Stimulated activated CD4-positive, alpha-beta T cell treated with anti-CD3 and anti-CD28 coated beads, TNF-alpha, amount 100 ng/mL, for 48 hours (primary cell): ENCODE results near the gene SLC35E1.
"Not testable (repeated sequence)": the region's sequence is repeated elsewhere in the genome, so short reads cannot be mapped to it uniquely, and the experiment has no call there.

ENCODE experiments used
- DNase-seq, 3 donors: peaks; one replicate each; pipeline ENCODE4 v3.0.0-alpha.2; 2020; ENCODE audit warnings: low read depth in 3 of 3

The SLC35E1 gene

DNA sequence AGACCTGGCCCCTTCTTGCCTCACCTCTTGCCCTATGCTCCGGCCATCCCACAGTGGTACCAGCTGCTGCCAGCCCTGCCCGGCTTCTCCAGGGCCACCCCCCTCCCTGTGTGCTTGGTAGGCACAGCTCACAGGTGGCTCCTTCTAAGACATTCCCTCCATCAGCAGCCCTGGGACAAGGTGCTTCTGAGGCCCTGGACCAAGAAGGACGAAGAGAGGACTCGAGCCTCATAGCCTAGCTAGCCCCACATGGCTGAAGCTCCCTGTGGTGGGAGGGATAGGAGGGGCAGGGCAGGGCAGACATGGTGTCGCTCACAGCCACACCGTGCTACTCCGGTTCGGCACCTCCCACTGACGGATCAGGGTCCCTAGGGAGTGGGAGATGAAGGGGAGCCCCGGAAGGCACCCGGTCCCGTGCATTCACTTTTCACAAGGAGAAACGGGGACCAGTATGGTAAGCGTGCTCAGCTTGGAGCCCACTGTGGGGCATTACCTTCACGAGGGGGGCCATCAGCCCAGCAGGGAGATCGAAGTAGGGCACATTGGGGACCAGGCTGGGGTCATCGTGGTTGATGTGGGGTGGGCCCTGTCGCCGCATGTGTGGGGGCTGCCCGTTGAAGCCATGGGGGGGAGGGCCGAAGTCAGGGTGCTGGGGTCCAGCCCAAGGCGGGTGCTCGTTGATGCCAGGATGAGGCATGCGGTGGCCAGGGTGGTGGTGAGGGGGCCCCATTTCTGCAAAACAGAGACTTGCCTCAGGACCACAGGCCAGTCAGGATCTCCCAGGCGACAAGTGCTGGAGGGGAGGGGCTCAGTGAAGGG lies 49.4 kb downstream of the SLC35E1 start:
- no peak for DNase-seq

DNA sequence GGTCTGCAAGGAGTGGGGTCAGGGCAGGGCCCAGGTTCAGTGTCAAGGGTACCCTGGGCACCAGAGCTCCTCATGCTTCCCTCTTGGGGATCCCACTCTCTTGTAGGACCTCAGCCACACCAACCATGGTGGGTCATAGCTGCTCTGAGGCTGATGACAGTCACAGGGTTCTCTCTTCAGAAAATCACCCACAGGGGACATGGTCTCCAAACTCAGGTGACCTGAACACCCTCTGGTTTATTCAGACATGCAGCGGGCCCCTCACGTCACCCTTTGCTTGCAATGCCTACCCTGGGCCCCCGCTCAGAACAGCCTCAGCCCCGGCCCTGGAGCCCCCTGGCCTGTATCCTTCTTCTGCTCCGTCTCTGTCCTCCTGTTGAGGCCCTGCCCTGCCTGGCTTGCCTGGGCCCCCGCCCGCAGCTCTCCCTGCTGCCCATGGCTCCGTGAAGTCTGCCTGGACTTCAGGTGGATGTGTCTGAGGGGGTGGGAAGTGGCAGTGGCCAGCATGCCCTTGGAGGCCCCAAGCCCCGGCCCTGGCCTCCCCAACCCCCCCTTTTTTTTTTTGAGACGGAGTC lies 50.4 kb downstream of the SLC35E1 start:
- DNase-seq: no peak

DNA sequence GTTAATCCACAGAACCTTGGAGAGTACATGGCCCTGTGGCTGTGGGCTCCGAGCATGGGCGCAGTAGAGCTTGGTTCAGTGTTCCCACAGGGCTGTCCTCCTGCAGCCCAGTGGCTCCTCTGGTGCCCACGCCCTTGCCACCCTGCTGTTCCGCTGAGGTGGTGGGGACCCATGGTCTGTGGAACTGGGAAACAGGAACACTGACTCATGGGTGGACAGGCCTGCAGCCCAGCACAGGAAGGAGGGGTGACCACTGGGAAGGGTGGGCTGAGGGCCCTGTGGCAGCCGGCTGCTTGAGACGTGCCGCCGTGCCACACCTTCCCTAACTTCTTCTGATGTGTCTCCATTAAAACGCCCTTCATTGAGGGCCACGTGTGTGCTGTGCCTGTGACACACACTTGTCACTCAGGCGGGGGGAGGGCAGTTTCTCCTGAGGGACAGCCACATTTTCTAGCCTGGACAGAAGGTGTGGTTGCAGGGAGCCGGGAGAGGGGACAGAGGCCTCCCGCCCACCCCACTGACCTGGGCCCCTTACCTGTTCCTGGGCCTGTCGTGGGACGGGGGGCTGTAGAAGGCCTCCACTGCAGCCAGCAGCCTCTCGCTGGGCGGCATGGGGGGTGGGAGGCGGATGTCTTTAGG lies 51.1 kb downstream of the SLC35E1 start:
- no peak for DNase-seq

DNA sequence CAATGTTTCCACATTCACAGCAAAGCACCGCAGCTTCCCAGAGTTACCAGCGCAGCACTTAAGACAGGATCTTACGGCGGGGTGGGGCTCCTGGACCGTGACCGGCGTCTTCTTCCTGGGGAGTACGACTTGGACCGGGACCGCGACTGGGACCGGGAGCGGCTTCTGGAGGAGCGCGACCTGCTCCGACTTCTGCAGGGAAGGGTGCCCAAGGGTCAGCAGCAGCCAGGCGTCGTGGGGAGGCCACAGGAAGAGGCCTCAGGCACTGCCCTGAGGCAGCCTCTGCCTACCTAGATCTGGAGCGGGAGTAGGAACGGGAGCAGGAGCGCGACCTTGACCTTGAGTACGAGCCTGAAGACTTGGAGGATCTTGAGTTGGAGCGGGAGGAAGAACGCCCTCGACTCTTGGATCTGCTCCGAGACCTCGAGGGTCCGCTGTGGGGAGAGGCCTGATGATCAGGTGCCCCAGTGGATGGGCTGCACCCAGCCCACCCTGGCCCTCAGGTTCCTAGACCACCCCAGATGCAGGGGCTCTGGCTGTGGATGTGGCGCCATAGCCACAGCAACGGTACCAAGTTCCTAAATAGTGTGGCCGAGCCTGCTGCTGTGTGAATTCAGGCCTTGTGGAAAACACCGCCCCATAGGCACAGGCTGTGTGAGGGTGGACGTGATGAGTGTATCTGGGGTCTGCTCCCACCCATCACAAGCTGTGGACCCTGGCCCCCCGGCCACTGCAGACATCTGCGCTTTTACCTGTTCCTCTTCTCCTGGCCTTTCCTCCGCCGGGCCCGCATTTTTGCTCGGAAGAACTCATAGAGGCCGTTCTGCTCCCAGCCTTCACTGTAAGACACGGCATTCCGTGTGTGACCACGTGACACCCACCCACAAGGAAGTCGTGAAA lies 51.9 kb downstream of the SLC35E1 start:
- DNase-seq: no peak

DNA sequence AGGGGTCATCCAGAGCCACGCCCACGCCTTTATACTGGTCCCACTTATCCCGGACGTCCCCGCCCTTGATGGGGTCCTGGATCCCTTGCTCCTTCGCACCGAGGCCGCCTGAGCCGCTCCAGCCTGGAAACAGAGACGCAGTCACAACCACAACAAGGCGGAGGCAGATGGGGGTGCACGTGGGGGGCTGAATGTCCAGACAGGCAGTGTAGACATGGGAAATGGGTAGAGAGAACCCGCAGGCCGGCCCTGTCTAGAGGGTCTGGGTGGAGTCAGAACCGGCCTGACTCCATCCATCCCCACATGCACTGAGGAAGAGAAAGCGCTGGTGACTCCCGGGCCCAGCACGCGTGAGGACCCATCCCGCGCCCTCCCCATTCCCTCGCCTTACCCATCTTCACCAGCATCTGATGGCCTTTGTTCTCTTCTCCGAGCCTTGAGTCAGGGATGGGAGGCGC lies 53.0 kb downstream of the SLC35E1 start:
- DNase-seq: no peak

DNA sequence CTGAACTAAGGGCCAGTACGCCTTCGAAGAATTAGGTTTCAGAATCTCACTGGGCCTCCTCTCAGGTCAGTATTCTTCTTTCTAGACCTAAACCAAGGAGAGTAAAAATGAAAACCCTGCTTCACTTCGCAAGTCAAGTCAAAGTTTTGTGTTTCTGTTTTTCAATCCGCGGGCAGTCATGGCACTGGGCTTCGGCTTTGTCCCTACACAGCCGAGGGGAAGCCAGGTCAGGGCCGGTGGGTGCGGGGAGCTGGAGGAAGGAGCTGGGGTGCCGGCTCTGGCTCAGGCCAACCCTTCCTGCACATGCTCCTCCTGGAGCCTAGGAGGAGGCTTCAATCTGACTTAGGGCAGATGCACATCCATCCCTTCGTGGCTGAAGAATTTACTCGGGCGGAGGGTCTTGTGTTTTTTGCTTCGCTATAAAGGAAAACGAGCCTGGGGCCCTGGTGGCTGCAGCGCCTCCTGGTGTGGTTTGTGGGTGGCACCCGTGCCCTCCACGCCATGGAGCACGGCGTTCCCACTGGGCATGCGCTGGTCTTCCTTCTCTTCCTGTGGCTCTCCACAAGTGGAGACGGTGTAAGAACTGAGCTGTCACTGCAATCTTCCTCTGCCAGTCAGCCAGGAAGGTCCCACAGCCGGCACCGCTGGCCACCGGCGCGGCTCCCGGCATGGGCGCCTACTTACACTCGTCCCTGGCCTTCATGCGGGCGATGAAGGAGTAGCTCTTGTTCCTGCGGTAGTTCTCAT lies 53.6 kb downstream of the SLC35E1 start:
- DNase-seq: no peak

DNA sequence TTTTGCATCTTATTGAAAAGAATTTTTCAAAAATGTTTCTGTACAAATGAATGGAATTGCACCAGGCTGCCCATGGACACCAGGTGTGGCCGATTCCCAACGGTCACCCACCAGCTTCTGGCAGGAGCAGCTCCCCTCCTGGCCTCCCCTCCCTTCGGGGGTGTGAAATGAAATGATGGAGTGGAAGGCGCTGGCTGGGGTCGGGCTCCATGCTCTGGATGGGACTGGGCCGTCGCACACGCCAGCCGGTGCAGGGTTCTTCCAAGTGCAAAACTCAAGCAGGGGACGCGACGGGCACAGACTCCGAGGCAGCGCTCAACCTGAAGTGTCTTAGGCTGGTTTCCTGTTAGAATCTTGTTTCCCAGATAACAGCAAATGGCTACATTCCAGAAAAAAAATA lies 54.2 kb downstream of the SLC35E1 start:
- DNase-seq: no peak

DNA sequence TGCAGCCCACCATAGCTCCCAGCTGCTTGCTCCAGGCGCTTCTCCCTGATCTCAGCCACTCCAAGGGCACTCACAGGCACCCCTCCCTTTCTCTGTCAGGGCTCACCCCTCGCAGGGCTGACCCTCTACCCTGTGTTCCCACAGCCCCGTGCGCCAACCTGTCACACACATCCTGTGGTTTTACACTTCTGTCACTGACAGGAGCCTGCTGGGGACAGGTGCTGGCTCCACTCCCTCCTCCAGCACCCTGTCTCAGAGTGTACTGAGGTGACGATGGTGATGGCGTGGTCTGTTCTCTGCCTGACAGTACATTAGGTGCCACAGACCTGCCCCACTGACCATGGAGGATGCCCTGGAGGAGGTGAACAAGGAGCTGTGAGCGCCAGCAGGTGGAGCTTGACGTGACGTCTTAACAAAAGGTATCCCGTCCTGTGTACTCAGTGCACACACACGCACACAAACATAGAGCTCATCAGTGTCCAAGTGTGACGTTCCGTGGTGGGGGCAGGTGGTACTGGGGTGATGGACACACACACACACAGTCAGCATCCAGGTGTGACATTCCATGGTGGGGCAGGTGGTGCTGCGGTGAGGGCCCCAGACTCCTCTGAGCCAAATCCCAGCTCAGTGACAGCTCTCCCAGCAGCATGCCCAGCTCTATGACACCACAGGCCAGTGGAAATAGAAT lies 55.1 kb downstream of the SLC35E1 start:
- no peak for DNase-seq

DNA sequence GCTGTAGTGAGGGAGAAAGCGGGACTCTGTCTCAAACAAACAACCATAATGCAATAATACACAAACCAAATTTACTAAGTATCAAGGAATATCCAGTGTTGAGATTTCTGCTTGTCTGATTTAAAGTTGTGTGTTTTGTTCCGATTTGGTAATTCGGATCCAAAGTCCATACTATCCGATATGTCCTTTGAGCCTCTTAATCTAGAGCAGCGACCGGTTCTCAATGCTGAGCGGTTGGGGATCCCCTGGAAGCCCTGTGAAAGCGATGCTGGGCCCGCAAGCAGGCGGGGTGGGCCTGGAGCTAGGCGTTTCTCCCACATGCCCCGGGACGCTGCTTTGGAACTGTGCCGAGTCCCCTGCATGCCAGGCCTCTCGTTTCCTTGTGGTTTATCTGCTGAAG lies 55.8 kb downstream of the SLC35E1 start:
- no peak for DNase-seq

DNA sequence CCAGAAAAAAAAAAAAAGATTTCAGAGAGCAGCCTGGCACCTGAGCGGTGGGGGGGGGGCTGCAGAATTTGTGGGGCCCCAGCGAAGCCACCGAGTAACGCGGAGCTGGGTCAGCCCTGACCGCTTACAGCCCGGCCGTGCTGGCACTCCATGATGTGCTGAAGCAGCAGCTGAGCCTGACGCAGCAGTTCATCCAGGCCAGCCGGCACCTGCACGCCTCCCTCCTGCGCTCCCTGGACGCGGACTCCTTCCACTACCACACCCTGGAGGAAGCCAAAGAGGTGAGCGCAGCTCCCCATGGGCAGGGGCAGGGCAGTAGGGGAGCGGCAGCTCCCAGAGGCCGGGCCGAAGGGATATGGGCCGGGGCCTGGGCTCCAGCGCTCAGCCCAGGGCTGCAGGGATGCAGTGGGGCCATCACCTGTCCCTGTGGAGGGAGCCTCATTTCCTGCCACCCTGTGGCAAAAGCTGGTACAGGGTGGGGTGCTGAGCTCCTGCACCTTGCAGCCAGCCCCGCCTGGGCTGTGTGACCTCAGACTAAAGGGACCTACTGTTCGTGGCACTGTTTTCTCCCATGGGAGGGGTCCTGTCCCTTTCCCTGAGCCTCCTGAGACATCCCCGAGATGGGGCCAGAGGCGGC lies 57.7 kb downstream of the SLC35E1 start:
- no peak for DNase-seq

DNA sequence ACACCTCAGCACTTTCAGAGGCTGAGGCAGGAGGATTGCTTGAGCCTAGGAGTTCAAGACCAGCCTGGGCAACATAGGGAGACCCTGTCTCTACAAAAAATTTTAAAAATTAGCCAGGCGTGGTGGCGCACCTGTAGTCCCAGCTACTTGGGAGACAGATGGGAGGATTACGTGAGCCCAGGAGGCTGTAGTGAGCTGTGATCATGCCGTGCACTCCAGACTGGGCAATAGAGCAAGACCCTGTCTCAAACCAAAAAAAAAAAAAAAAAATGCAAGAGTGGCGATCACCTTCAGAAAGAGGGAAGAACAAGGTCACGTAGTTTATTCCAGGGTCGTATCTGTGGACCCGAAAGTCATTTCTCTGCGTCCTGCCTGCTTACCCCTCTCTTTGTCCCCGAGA lies 59.6 kb downstream of the SLC35E1 start:
- not testable (repeated sequence) for DNase-seq

DNA sequence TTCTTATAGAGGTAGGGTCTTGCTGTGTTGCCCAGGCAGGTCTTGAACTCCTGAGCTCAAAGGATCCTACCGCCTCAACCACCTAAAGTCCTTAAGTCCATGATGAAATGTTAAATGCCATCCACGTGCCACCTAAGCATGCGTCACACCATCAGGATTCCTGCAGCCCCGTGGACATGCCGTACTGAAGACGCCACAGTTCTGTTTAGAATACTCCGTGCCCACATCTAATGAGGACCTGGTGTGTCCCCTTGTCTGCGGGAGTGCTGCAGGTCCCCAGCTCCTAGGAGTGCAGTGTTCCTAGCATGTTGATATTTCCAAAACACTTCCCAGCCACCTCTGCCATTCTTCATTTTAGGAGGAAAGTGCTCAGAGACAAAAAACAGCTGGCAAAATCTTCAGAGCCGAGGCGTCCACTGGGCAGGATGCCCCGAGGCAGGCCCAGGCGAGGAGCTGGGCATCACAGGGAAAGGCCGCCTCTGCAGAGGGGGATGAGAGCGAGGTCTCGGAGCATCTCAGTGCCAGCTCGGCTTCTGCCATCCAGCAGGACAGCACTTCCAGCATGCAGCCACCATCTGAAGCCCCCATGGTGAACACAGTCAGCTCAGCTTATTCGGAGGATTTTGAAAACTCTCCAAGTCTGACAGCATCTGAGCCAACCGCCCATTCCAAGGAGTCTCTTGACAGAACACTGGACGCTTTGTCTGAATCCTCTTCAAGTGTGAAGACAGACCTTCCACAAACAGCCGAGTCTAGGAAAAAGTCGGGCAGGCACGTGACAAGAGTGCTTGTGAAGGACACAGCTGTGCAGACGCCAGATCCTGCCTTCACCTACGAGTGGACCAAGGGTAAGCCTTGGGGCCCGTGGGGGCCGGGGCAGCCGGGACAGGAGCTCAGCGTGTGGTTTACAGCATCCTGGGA lies 62.8 kb downstream of the SLC35E1 start:
- no peak for DNase-seq

DNA sequence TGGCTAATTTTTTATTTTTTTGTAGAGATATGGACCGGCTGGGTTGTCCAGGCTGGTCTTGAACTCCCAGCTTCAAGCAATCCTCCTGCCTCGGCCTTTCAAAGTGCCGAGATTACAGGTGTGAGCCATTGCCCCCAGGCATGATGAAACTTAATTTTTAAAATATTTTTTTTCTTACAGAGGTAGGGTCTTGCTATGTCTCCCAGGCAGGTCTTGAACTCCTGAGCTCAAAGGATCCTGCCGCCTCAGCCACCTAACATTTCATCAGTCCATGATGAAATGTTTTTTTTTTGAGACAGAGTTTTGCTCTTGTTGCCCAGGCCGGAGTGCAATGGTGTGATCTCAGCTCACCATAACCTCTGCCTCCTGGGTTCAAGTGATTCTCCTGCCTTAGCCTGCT lies 63.7 kb downstream of the SLC35E1 start:
- DNase-seq: no peak

DNA sequence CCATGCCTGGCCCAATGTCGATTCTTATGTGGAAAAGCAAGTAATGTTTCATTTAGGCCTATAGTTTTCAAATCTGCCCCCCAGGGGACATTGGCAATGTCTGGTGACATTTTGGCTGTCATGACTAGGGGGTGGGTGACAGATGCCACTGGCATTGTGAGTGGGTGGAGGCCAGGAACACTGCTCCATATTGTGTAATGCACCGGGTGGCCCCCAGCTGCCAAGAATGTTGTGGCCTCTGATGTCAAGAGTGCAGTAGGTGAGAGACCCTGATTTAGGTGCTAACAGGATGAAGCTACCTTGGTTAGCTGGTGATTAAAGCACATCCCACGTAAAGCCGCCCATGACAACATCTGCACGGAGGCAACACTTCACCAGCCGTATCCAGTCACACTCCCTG lies 65.3 kb downstream of the SLC35E1 start:
- no peak for DNase-seq

DNA sequence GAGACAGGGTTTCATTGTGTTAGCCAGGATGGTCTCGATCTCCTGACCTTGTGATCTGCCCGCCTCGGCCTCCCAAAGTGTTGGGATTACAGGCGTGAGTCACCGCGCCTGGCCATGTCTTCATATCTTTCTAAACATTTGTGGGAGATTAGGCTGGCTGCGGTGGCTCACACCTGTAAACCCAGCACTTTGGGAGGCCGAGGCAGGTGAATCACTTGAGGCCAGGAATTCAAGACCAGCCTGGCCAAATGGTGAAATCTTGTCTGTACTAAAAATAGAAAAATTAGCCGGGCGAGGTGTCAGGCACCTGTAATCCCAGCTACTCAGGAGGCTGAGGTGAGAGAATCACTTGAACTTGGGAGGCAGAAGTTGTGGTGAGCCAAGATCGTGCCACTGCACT lies 66.1 kb downstream of the SLC35E1 start:
- DNase-seq: not testable (repeated sequence)

DNA sequence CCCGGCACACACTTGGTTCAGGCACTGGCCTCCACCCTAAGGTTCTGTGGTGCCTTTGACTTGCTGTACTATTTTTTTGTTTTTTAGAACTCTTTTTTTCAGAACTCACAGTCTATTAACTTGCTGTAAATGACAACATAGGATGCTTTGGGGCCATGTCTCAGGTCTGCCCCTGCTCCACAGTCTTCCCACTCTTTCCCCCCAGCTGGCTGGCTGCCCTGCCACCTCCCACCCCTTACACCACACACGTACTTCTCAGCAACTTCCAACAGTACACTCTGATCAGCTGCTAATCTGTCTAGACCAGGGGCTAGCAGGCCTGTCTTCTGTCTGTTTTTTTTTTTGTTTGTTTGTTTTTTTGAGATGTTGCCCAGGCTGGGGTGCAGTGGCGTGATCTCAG lies 67.9 kb downstream of the SLC35E1 start:
- DNase-seq: no peak
